Stimulated activated CD8-positive, alpha-beta memory T cell treated with anti-CD3 and anti-CD28 coated beads, Interleukin-12 subunit alpha, Interleukin-12 subunit beta, amount 100 ng/mL, for 24 hours (primary cell): ENCODE data around the gene ZNF408.

Experiments used
- DNase-seq: peaks from one replicate; pipeline ENCODE4 v3.0.0-alpha.2; 2020; ENCODE audit errors: extremely low read depth

ZNF408 gene

GRCh38 chr11:46676436-46677158 lies 24.2 kb upstream of the ZNF408 start:
- DNase-seq, result no peak

- DNase-seq, result no peak
These were observed 23.7 kb upstream of the ZNF408 start for GRCh38 chr11:46677169-46677568.

DNA sequence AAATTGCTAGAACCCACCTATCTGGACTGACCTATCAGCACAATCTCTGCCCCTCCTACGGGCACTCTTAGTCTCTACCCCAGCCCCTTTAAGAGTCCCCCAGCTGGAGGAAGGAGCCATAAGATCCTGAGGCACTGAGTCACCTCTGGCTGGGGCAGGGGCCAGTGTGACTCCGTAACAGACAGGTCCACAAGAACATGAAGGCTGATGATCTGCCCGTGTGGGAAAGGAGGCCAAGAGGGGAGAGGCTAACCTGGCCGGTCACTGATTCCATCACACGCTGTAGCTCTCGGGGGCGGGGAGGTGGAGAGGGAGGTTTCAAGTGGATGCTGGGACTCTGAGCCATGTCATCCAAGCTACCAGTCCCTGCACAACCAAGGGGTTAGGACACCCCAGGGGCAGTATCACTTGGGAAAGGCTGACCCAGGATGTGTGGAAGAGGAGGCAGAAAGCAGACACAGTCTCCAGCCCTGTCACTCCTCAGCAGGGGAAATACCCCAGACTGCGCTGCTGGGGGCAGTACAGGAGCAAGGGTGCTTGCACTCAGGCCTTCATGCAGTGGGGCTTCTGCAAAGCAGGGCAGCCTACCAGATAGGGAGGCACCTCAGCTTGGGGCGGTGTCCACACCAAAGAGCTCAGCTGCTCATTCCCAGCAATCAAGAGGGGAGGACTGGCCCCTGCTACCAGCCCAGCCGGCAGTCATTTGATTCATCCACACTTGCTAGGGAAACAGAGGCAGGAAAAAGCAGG lies 22.7 kb upstream of the ZNF408 start:
- no peak for DNase-seq

DNA sequence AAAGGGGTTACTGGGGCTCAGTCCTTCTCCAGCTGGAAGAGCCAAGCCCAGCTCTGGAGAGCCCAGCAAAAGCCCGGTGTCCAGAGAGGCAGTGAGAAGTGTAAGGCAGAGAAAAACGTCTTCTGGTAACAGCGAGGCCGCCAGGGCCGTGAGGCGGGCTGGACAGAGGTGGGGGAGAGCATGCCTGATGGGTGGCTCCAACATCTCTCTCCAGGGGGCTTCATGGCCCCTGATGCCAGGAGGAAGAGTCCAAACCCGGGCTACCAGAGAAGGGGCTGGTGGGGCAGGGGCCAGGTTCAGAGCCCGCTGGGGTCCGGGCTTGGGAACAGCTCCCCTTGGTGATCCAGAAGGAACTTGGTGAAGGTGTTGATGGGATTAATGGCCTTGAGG lies 22.1 kb upstream of the ZNF408 start:
- DNase-seq, result no peak

DNA sequence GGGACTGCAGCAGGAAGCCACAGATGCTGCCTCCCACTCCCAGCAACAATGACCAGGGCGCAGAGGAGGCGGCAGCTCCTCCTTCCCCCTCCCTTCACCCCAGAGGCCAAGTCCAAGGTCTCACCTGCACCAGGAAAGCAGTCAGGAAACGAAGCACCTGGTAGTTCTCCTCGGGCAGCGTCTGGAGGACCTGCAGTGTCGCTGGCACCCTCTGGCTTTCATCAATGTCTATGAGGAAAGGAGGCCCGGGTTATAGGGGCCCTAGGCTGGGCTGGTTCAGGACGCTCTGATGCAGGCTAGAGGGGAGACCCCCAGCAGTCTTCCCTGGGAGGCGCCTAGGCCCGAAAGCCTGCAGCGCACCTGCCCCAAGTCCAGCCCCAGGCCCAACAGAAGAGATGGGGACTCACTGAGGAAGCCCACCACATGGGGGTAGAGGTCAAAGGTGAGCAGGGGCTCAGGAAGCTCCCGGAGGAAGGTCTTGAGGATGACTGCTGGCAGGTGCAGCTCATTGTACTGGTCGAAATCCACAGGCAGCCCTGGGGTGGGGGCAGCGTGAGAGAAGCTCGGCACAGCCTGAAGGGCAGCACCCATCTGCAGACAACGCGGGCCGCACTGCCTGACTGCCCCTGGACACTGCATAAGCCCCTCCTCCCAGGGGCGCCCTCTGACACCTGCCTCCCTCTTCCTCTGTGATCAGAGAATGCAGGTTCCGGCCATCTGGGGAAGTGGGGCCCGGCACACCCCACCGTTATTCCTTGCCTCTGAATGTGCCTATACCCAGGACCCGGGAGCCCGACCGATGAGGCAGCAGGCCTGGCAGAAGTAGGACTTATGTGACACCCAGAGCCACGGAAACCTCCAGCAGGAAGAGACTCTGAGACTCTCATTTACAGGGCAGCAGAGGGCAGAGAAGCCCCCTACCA lies 21.3 kb upstream of the ZNF408 start:
- DNase-seq, result no peak

- no peak for DNase-seq
These were observed 20.6 kb upstream of the ZNF408 start for GRCh38 chr11:46680164-46680760.

DNA sequence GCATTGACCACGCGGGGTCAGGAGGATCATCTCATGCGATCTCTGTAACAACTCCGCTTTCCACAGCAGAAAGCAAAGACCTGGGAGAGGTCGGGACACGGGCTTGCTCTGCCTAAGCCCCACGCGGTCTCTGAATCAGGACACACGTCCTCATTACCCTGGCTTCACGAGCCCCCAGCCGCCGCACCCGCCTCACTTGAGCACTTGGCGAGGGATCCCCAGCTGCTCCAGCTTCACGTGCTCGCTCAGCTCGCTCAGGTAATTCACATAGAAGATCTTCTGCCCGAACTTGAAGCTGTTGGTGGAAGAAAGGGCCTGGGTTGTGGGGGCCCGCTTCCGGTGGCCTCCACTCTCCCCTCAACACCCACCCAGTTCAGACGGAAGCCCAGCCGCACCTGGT lies 20.0 kb upstream of the ZNF408 start:
- DNase-seq, result no peak

DNA sequence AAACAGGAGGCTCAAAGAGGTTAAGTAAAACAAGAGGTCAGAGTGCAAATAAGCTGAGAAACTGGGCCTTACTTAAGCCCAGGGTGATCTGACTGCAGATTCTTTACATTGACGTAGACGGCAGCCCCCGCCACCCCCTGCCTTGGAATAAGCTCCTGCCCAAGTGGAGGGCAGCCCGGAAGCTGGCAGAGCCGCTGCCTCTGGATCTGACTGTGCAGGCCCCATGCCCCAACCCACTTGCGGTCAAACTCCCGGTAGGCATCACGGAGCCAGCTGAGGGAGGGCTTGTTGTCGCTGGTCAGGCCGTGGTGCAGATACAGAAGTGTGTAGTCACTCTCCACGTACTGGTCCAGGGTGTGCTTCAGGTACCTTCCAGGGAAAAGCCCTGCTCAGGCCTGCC lies 19.0 kb upstream of the ZNF408 start:
- no peak for DNase-seq

DNA sequence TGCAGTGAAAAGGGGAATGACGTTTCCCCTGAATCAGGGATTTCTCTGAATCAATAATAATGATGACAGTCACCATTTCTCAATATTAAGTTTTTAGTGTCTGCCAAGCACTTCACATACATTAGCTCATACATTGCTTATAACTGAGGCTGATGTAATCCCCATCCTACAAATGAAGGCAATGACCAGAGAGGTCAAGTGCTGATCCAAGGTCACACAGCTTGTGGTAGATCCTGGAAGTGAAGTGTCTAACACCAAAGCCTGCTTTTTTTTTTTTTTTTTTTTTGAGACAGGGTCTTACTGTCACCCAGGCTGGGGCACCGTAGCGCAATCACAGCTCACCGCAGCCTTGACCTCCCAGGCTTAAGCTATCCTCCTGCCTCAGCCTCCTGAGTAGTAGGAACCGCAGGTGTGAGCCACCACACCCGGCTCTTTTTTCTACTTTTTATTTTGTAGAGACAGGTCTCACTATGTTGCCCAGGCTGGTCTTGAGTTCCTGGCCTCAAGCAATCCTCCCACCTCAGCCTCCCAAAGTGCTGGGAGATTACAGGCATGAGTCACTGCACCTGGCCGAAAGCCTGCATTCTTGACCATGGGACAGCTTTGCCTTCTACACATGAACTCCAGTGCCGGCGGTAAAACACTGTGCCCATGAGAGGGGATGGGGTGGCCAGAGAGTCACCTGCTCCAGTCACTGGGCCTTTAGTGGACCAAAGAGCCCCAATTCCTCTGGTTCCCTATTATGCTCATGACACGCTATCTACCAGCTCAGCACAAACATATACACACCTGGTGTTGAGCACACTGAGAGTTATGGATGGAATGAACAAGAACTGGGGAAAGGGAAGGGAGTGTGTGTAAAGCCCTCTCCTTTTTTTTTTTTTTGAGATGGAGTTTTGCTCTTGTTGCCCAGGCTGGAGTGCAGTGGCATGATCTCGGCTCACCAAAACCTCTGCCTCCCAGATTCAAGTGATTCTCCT lies 17.8 kb upstream of the ZNF408 start:
- no peak for DNase-seq

GRCh38 chr11:46684367-46684766 lies 16.5 kb upstream of the ZNF408 start:
- DNase-seq, result no peak

GRCh38 chr11:46686886-46687795 lies 13.7 kb upstream of the ZNF408 start:
- DNase-seq, result no peak

GRCh38 chr11:46690702-46691101 lies 10.1 kb upstream of the ZNF408 start:
- no peak for DNase-seq

DNA sequence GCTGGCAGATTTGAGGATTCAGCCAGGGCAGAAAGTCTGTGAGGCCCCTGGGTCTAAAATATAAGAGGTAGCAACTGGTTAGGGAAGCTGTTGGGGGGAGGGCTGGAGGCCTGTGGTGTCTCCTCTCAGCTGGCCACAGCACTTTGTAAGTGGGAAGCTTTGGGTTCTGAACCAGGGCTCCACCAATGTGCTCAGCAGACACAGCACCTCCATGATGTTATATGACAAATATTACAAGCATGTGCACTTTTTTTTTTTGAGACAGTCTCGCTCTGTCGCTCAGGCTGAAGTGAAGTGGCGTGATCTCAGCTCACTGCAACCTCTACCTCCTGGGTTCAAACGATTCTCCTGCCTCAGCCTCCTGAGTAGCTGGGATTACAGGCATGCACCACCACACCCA lies 8.4 kb upstream of the ZNF408 start:
- DNase-seq, result no peak

GRCh38 chr11:46693597-46694012 lies 7.2 kb upstream of the ZNF408 start:
- DNase-seq, result no peak

GRCh38 chr11:46694072-46694471 lies 6.8 kb upstream of the ZNF408 start:
- no peak for DNase-seq

DNA sequence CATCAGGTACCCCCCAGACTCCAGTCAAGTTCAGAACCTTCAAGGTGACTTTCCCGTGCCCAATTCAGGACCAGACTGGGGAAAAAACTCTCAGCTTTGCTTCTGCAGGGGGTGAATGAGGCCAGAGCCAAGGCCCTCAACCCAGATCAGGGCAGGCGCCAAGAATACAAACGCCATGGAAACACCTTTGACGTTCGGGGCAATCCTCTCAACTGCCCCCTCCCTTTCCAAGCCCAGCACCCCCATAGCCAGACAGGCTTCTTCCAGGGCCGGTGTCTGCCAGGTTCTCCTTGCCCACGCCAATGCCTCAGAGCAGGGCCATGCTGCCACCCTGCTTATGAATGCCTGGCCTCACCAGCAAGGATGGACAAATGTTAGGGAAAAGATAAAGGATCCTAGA lies 6.2 kb upstream of the ZNF408 start:
- no peak for DNase-seq

DNA sequence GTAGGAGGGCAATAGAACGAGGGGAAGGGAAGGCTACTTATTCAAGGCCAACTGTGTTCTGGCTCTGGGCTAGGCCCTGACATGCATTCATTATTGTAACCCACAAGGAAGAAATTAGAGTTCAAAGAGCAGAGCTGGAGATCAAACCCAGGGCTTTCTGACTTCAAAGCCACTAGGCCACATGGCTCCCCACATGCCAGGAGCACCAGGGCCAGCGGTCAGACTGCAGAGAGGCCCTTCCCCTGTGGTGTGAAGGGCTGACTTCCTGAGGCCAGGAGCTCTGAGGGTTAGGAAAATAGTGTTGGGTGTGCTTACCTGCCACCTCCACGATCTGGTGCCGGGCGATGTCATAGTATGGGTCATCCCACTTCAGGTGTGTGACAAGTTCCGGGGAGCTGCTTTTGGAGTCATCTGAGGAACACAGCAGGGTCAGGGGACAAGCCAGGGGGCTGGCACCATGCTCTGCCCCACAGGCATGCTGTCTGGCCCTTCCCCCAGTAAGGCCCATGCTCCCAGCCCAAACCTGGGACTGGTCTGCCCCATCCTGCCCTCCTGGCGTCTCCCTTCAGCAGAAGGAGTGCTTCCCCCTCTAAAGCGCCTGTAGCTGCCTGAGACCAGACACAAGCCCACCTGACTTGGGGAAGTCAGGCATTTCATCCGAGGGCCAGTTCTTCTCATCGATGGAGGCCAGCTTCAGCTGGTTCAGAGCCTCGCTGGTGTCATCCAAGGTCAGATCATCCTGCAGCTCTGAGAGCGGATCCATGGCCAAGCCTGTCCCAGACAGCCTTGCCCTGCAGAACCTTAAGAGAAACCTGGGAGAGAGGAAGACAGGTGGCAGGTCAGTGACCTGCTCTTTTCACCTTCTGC lies 5.3 kb upstream of the ZNF408 start:
- no peak for DNase-seq

GRCh38 chr11:46696212-46696558 lies 4.6 kb upstream of the ZNF408 start:
- DNase-seq, result no peak

GRCh38 chr11:46697303-46697702 lies 3.5 kb upstream of the ZNF408 start:
- no peak for DNase-seq
